Measurements from ENCODE around the gene FER. TPM values are rescaled to one million over a fixed set of nuclear protein-coding genes. Genes with fewer than 3 reads are reported as not detected.
"Not testable (repeated sequence)": the region's sequence is repeated elsewhere in the genome, so short reads cannot be mapped to it uniquely, and the experiment has no call there.

Gene FER
- 10 to 100 TPM; 17.6 to 19.0 TPM for total RNA-seq
- long read RNA-seq, partial matches to known transcripts = 0 of 5 reads
- long read RNA-seq, other reads (novel, unspliced or antisense) = 5 of 5 reads

DNA sequence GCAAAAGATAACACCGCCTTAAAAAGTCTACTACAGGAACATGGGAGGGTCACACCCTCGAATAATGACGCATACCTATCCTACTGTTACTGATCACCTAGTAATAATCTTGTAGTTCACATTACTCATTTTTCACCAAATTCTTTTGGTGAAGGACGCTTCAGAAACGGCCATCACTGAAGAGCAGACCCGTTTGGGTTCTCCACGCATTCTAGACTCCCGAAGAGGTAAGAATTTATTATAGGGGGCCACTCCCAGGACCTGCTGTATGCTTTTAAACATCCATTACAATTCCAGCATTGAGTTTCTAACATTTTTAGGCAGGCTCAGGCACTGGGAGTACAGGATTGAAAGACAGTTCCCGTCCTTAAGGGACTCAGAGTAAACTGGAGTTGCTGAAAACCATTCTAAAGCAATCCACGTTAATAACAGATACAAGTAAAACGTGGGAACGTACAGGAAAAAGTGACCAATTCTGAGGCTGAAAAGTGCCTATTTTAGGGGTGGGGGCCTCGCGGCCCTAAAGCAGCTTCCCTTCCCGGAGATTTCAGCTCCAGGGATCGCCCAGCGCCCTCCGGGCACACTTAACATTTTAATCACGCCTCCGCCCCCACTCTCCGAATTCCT lies at the start of gene FER:
TSS of gene FER (plus strand) at position 124 of the 627 bp plus-strand sequence. CDS start 50,286 bp downstream, outside the sequence.
- ATAC-seq (peak; percentile 17 to 68), DNase-seq (no peak)
- intact Hi-C loops (cut with DNase I) = loop anchor here in 1 of 2 donors (1.0 kb wide), 1 partner anchor 20 kb away; no protein-coding TSS in a partner anchor

DNA sequence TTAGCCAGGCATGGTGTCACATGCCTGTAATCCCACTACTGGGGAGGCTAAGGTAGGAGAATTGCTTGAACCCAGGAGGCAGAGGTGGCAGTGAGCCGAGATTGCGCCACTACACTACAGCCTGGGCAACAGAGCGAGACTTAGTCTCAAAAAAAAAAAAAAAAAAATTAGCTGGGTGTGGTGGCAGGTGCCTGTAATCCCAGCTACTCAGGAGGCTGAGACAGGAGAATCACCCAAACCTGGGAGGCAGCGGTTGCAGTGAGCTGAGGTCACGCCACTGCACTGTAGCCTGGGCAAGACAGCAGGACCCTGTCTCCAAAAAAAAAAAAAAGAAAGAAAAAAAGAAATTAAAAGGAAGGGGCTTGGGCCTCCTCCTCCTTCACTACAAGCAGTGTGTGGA lies 47.3 kb upstream of the FER start:
- intact Hi-C loops (cut with DNase I); ATAC-seq; DNase-seq: not testable (repeated sequence)

DNA sequence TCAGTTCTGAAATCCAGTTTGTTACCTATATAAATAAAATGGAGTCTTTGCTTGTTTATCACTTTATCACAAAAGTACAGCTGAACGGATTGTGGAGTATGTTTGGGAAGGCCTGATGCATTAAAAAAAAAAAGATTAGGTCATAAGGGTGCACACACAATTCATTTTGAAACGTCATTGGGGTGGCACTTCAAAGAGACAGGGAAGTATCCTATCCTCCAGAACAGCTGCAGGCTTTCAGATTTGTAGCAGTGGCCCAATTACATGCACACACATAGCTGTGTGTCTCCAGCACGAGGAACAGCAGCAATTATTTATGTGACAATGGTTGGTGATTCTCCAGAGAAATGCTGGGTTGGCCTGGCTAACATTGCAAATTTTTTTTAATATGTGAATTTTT lies 46.8 kb upstream of the FER start:
- DNase-seq = no peak
- intact Hi-C loops (cut with DNase I) = no loop called here
- no peak for ATAC-seq

- intact Hi-C loops (cut with DNase I) = no loop called here
- ATAC-seq (peak in 1 of 2 donors; percentile 64), DNase-seq (no peak)
These were observed 45.2 kb upstream of the FER start for GRCh38 chr5:108702546-108702945.

- no peak for DNase-seq
These were observed 44.4 kb upstream of the FER start for GRCh38 chr5:108703313-108703712.

DNA sequence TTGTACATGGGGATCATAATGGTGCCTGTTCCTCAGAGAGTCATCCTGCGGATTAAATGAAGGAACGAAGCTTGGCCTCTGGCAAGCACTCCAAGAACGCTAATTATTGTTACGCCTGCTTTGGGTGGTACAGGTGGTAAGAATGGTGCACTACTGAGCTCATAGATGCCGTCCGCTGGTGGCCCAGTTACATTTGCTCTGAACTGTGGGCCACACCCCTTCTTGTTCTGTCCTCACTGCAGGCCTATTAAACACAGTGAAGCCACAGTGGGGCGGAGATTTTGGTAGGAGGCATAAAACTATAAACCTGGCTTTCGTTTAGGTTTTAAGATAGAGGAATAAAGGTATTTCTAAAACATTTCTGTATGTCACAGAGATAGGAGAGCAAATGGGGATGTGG lies 40.6 kb upstream of the FER start:
- DNase-seq = no peak
- intact Hi-C loops (cut with DNase I) = no loop called here

More at GRCh38 chr5:108703313-108703712, 44.4 kb upstream of the FER start:
- intact Hi-C loops (cut with DNase I) = no loop called here
- no peak for ATAC-seq

GRCh38 chr5:108711898-108712297 lies 35.8 kb upstream of the FER start:
- DNase-seq (no peak), ATAC-seq (no peak)
- intact Hi-C loops (cut with DNase I) = no loop called here

More for the DNA sequence above, 40.6 kb upstream of the FER start:
- no peak for ATAC-seq

GRCh38 chr5:108715408-108715807 lies 32.3 kb upstream of the FER start:
- no peak for DNase-seq
- no peak for ATAC-seq
- intact Hi-C loops (cut with DNase I) = no loop called here

GRCh38 chr5:108720391-108720790 lies 27.3 kb upstream of the FER start:
- no peak for DNase-seq
- ATAC-seq = no peak

DNA sequence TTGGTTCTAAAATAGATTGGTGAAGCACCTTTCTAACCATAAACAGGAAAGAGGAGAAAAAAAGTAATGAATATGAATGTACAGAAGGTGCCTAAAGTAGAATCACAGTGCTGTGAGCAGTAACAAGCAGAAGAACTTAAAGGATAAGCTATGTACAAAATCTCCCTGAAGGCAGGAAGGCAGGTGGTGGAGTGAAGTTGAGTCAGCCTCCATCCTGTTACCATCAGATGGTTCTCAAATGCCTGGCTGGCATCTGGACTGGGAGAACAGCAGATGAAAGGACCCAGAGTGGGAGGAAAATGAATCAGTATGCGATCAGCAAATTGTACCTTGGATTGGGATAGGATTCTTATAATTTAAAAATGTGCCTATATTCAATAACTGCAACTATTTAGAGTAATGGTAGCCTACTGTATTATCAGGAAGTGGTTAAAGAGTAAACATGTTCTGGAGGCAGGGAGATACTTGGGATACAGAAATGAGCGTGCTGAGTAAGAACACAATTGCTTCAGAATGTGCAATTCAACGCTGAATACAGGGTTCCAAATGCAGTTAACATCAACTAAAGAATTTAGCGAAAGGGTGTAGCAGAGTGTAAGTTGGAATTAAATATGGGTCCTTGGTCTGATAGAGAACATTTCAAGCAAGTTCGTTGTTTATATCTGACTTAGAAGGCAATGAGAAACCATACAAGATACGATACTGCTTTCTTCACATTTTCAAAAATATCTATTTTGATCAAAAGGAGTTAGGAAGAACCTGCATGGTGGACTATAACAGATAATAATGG lies 21.1 kb upstream of the FER start:
- ATAC-seq (no peak), DNase-seq (no peak)
- intact Hi-C loops (cut with DNase I) = no loop called here

More at GRCh38 chr5:108720391-108720790, 27.3 kb upstream of the FER start:
- intact Hi-C loops (cut with DNase I) = no loop called here

- intact Hi-C loops (cut with DNase I) = no loop called here
- peak; percentile 9 to 44 for ATAC-seq
- DNase-seq = no peak
These were observed 20.5 kb upstream of the FER start for GRCh38 chr5:108727236-108727650.

GRCh38 chr5:108727651-108728565 lies 19.8 kb upstream of the FER start:
- ATAC-seq = peak; percentile 100
- peak; percentile 93 for DNase-seq
- intact Hi-C loops (cut with DNase I) = loop anchor here in 1 of 2 donors (1.0 kb wide), 1 partner anchor 19 kb away; the partner anchor contains the start of gene FER

- intact Hi-C loops (cut with DNase I) = loop anchor here in 1 of 2 donors (1.0 kb wide), 1 partner anchor 19 kb away; the partner anchor contains the start of gene FER
- ATAC-seq = peak; percentile 11 to 35
These were observed 19.0 kb upstream of the FER start for GRCh38 chr5:108728566-108729241.

GRCh38 chr5:108729242-108729615 lies 18.5 kb upstream of the FER start:
- no peak for DNase-seq
- ATAC-seq = no peak
- intact Hi-C loops (cut with DNase I) = no loop called here

More at GRCh38 chr5:108728566-108729241, 19.0 kb upstream of the FER start:
- no peak for DNase-seq

DNA sequence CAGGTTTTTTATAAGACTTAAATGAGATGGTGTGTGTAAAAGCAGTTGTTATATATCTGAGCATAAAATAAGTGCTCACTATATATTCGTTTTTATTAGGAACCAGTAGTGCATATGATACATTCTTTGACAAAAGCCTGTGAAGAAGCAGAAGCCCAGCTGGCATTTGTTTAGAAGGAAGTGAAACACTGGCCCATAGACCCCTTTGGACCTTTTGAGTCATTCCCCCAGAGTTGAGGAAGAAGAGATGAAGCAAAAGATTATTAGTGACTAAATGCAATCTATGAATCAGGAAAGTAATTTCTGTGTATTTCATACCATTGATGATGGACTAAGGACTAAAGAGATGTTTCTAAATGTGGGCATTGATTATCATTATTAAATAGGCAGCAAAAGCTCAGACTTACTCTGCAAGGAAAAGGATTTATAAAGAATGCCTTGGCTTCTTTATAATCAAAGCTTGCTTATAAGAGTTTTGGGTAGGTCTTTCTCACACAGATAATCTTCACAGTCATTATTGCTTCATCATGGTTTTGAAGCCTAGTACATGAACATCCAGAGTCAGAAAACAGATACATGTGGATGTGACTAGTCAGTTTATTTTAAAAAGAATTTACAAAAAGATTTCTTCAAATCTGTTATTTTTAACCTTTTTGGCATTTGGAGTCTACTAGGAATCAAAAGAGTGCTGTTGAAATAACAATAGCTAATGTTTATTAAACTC lies 16.9 kb upstream of the FER start:
- intact Hi-C loops (cut with DNase I) = no loop called here
- ATAC-seq = no peak
- no peak for DNase-seq

GRCh38 chr5:108735790-108736189 lies 11.9 kb upstream of the FER start:
- no peak for DNase-seq
- ATAC-seq = no peak
- intact Hi-C loops (cut with DNase I) = no loop called here

- DNase-seq = no peak
- intact Hi-C loops (cut with DNase I) = no loop called here
- no peak for ATAC-seq
These were observed 10.8 kb upstream of the FER start for GRCh38 chr5:108736855-108737254.

- intact Hi-C loops (cut with DNase I) = no loop called here
- DNase-seq = no peak
- ATAC-seq = no peak
These were observed 8.3 kb upstream of the FER start for GRCh38 chr5:108739376-108739775.
